GM12891 (cell line): ENCODE results near the gene USP48.

Source experiments
- DNase-seq: peaks from one replicate; pipeline ENCODE4 v3.0.0; 2011; ENCODE audit warnings: low spot score; ENCODE audit not compliant: insufficient read length
- FAIRE-seq: peaks from 2 replicates; lab custom pipeline; 2011; peaks lifted over from hg19 to GRCh38; lab: Jason Lieb, UNC
- PAX5 ChIP-seq: IDR thresholded peaks from 2 replicates; pipeline ENCODE4 v1.6.1; 2011; ENCODE audit warnings: low read length, moderate library complexity, mild to moderate bottlenecking; ENCODE audit not compliant: insufficient read depth, severe bottlenecking
- POLR2A ChIP-seq: IDR thresholded peaks from 2 replicates; pipeline ENCODE4 v1.6.1; 2011; ENCODE audit warnings: low read depth, low read length, control low read depth
- POLR2AphosphoS5 ChIP-seq: IDR thresholded peaks from 2 replicates; pipeline ENCODE4 v1.6.1; 2011; ENCODE audit warnings: low read depth, low read length, control low read depth
- POU2F2 ChIP-seq: IDR thresholded peaks from 2 replicates; pipeline ENCODE4 v1.6.1; 2011; ENCODE audit warnings: low read depth, mild to moderate bottlenecking, control low read depth, low read length, moderate library complexity
- SPI1 ChIP-seq: IDR thresholded peaks from 2 replicates; pipeline ENCODE4 v1.6.1; 2011; ENCODE audit warnings: low read depth, low read length, control low read depth
- TAF1 ChIP-seq: IDR thresholded peaks from 2 replicates; pipeline ENCODE4 v1.6.1; 2011; ENCODE audit warnings: low read depth, low read length, control low read depth

USP48 gene

GRCh38 chr1:21823980-21824702, 41.2 kb upstream of the USP48 start:
- no peak for TF ChIP-seq TAF1
- TF ChIP-seq POLR2AphosphoS5, result no peak
- TF ChIP-seq POLR2A, result no peak
- no peak for TF ChIP-seq POU2F2
- no peak for TF ChIP-seq SPI1
- TF ChIP-seq PAX5, result no peak
- no peak for FAIRE-seq
- peak; percentile 10 for DNase-seq

- peak; percentile 17 for DNase-seq
- TF ChIP-seq PAX5, result no peak
- no peak for TF ChIP-seq TAF1
- no peak for TF ChIP-seq POLR2AphosphoS5
- TF ChIP-seq POLR2A, result no peak
- TF ChIP-seq SPI1, result no peak
- TF ChIP-seq POU2F2, result no peak
- FAIRE-seq, result no peak
Measured at GRCh38 chr1:21823206-21823979, 40.4 kb upstream of the USP48 start.

GRCh38 chr1:21822349-21822748, 39.4 kb upstream of the USP48 start:
- DNase-seq (no peak), FAIRE-seq (no peak)
- TF ChIP-seq SPI1 (no peak), PAX5 (no peak), POU2F2 (no peak), TAF1 (no peak), POLR2AphosphoS5 (no peak), POLR2A (no peak)

GRCh38 chr1:21821385-21822019, 38.6 kb upstream of the USP48 start:
- no peak for FAIRE-seq

GRCh38 chr1:21820597-21821232, 37.8 kb upstream of the USP48 start:
- DNase-seq (no peak), FAIRE-seq (no peak)
- TF ChIP-seq TAF1 (no peak), POLR2AphosphoS5 (no peak)

More at GRCh38 chr1:21821385-21822019, 38.6 kb upstream of the USP48 start:
- no peak for TF ChIP-seq POLR2A
- TF ChIP-seq TAF1, result no peak
- TF ChIP-seq SPI1, result no peak
- TF ChIP-seq PAX5, result no peak
- TF ChIP-seq POLR2AphosphoS5, result no peak
- TF ChIP-seq POU2F2, result no peak
- DNase-seq, result peak; percentile 13

- TF ChIP-seq SPI1 (no peak), TAF1 (no peak), POU2F2 (no peak), POLR2A (no peak), POLR2AphosphoS5 (no peak), PAX5 (no peak)
- DNase-seq (peak; percentile 80), FAIRE-seq (peak; percentile 76)
Measured at GRCh38 chr1:21818656-21819055, 35.7 kb upstream of the USP48 start.

- TF ChIP-seq POLR2AphosphoS5 (no peak), TAF1 (no peak), POU2F2 (no peak), POLR2A (no peak), PAX5 (no peak), SPI1 (no peak)
- no peak for FAIRE-seq
- DNase-seq, result no peak
Measured at GRCh38 chr1:21816602-21817302, 33.8 kb upstream of the USP48 start.

GRCh38 chr1:21815724-21816321, 32.9 kb upstream of the USP48 start:
- DNase-seq, result no peak
- FAIRE-seq, result peak; percentile 65
- TF ChIP-seq POLR2AphosphoS5, result no peak
- no peak for TF ChIP-seq SPI1
- no peak for TF ChIP-seq POLR2A
- no peak for TF ChIP-seq POU2F2
- TF ChIP-seq TAF1, result no peak
- TF ChIP-seq PAX5, result no peak

GRCh38 chr1:21814981-21815582, 32.1 kb upstream of the USP48 start:
- FAIRE-seq (no peak), DNase-seq (no peak)
- TF ChIP-seq SPI1 (no peak), POLR2AphosphoS5 (no peak), POU2F2 (0 out of 2 replicates have a peak, but pooled peaks have one; percentile 32), POLR2A (no peak)
